K562 (cell line): Measurements from ENCODE around the gene HEBP1. TPM values are rescaled to one million over a fixed set of nuclear protein-coding genes. Genes with fewer than 3 reads are reported as not detected.

Source experiments
- ATAC-seq: fragments of 200-7000 bp; cut with Tn5 transposase; 3 replicates; pipeline ENCODE4 v1.9.1; 2020; ENCODE audit warnings: moderate library complexity
- BruUV-seq: library from RNA; stranded (reverse); fragments of 400-500 nt; replicated peaks from 2 replicates; lab custom pipeline; 2021; lab: Mats Ljungman, UMichigan
- CTCF ChIA-PET: fragments of 300-600 bp; formaldehyde crosslinking; extraction: SDS; loops from one replicate; lab custom pipeline; 2021; ENCODE audit warnings: low intra/inter-chr PET ratio; lab: Yijun Ruan, JAX
- POLR2A ChIA-PET: fragments of 300-600, 350-650 bp; sonication (Branson Sonifier 250); formaldehyde crosslinking; extraction: SDS; loops from one replicate; lab custom pipeline; 2021; ENCODE audit warnings: antibody characterized with exemption, inconsistent platforms; lab: Yijun Ruan, JAX
- DNase-seq, 4 experiments: peaks; one replicate each; pipeline versions ENCODE4 v3.0.0 to v3.0.0-alpha.2; 2011 to 2018; ENCODE audit warnings: low spot score in 3 of 4, mixed read lengths in 3 of 4; ENCODE audit errors: extremely low read depth in 1 of 4
- FAIRE-seq: peaks from 2 replicates; lab custom pipeline; 2011; peaks lifted over from hg19 to GRCh38; lab: Jason Lieb, UNC
- H2AFZ ChIP-seq: 2 replicates; pipeline ENCODE4 v1.6.0; 2011; ENCODE audit warnings: low read depth, low read length, control low read depth, inconsistent platforms
- H3K27ac ChIP-seq: fragments of 200-600 bp; 3 replicates; pipeline ENCODE4 v1.8.0; 2011; ENCODE audit warnings: low read depth, mild to moderate bottlenecking, control low read depth, inconsistent platforms, low read length, moderate library complexity, mixed read lengths; ENCODE audit errors: extremely low read depth
- H3K27me3 ChIP-seq, 2 experiments: fragments of 300-600 bp in 1 of 2; 2 replicates in 1 of 2; 3 replicates in 1 of 2; pipeline versions ENCODE4 v1.6.0 to v1.8.0; 2011; ENCODE audit warnings: inconsistent platforms in 2 of 2, low read length in 2 of 2, mild to moderate bottlenecking in 1 of 2, mixed read lengths in 1 of 2, moderate library complexity in 1 of 2; ENCODE audit not compliant: control insufficient read depth in 2 of 2, insufficient read depth in 2 of 2
- H3K36me3 ChIP-seq: fragments of 300-600 bp; 3 replicates; pipeline ENCODE4 v1.8.0; 2011; ENCODE audit warnings: mild to moderate bottlenecking, low read length, inconsistent platforms; ENCODE audit not compliant: control insufficient read depth, insufficient read depth
- H3K4me1 ChIP-seq, 2 experiments: fragments of 200-600 bp in 1 of 2; replicated peaks in 1 of 2; 2 replicates in 1 of 2; 3 replicates in 1 of 2; pipeline versions ENCODE4 v1.5.1 to v1.8.0; 2011; ENCODE audit warnings: inconsistent platforms in 2 of 2, low read length in 2 of 2, mild to moderate bottlenecking in 1 of 2, mixed read lengths in 1 of 2, moderate library complexity in 1 of 2; ENCODE audit not compliant: control insufficient read depth in 2 of 2, insufficient read depth in 2 of 2
- H3K4me2 ChIP-seq: 2 replicates; pipeline ENCODE4 v1.6.1; 2011; ENCODE audit warnings: low read length, control low read depth, inconsistent platforms, mixed read lengths; ENCODE audit not compliant: insufficient read depth
- H3K4me3 ChIP-seq: fragments of 200-600 bp; sonication (generic), shearing (Covaris generic); 2 replicates; pipeline ENCODE4 v1.5.1; 2016; ENCODE audit warnings: control low read depth, inconsistent platforms
- H3K79me2 ChIP-seq: fragments of 200-600 bp; 3 replicates; pipeline ENCODE4 v1.8.0; 2011; ENCODE audit warnings: low read length, inconsistent platforms; ENCODE audit not compliant: control insufficient read depth, insufficient read depth
- H3K9ac ChIP-seq, 2 experiments: 2 replicates each; pipeline versions ENCODE4 v1.6.0 to v1.6.1; 2011; ENCODE audit warnings: low read depth in 2 of 2, low read length in 2 of 2, control low read depth in 1 of 2, inconsistent platforms in 1 of 2, mild to moderate bottlenecking in 1 of 2, mixed read lengths in 1 of 2; ENCODE audit not compliant: insufficient read depth in 1 of 2
- H3K9me1 ChIP-seq: one replicate; pipeline ENCODE4 v1.6.0; 2011; ENCODE audit warnings: inconsistent platforms, mild to moderate bottlenecking, low read length, moderate library complexity; ENCODE audit not compliant: control insufficient read depth, insufficient read depth
- H3K9me3 ChIP-seq: replicated peaks from 2 replicates; pipeline ENCODE4 v1.5.1; 2011; ENCODE audit warnings: low read depth, low read length, inconsistent platforms; ENCODE audit not compliant: control insufficient read depth, insufficient read depth
- H4K20me1 ChIP-seq: replicated peaks from 2 replicates; pipeline ENCODE4 v1.6.1; 2011; ENCODE audit warnings: low read length, inconsistent platforms, mixed read lengths; ENCODE audit not compliant: control insufficient read depth, insufficient read depth
- ARID2 ChIP-seq: fragments of 450-650 bp; IDR thresholded peaks from 2 replicates; pipeline ENCODE4 v1.6.1; 2017; ENCODE audit warnings: antibody characterized with exemption, mild to moderate bottlenecking
- CGGBP1 ChIP-seq: fragments of 250-450 bp; sonication (Bioruptor Pico); IDR thresholded peaks from 2 replicates; pipeline ENCODE4 v1.9.0; 2021; ENCODE audit warnings: mild to moderate bottlenecking
- ELK3 ChIP-seq: fragments of 450-650 bp; formaldehyde crosslinking; IDR thresholded peaks from 2 replicates; pipeline ENCODE4 v1.4.0; 2020; ENCODE audit warnings: mild to moderate bottlenecking
- ETV1 ChIP-seq: fragments of 450-650 bp; conservative IDR thresholded peaks from 2 replicates; pipeline ENCODE4 v1.6.1; 2016; ENCODE audit warnings: missing genetic modification characterization, control low read depth, low read depth, missing compliant biosample characterization
- FIP1L1 ChIP-seq: fragments of 200-400 bp; formaldehyde crosslinking; IDR thresholded peaks from 2 replicates; pipeline ENCODE4 v1.6.1; 2018; ENCODE audit warnings: mild to moderate bottlenecking, low read depth, low read length; ENCODE audit not compliant: poor library complexity, severe bottlenecking
- HINFP ChIP-seq: fragments of 450-650 bp; conservative IDR thresholded peaks from 2 replicates; pipeline ENCODE4 v1.6.1; 2016; ENCODE audit warnings: missing genetic modification characterization, low read depth, mild to moderate bottlenecking, control low read depth, missing compliant biosample characterization
- JUND ChIP-seq, 2 experiments: IDR thresholded peaks; 2 replicates in 1 of 2; 3 replicates in 1 of 2; pipeline ENCODE4 v1.6.1; 2011; ENCODE audit warnings: borderline replicate concordance in 2 of 2, low read depth in 2 of 2, low read length in 2 of 2, improper control_type of control experiment in 1 of 2, missing biosample characterization in 1 of 2, missing genetic modification characterization in 1 of 2, missing genetic modification reagents in 1 of 2
- MEIS2 ChIP-seq: fragments of 450-650 bp; IDR thresholded peaks from 2 replicates; pipeline ENCODE4 v1.6.1; 2014; ENCODE audit warnings: mild to moderate bottlenecking; ENCODE audit not compliant: partially characterized antibody
- MTF1 ChIP-seq: fragments of 250-450 bp; sonication (Bioruptor Pico); IDR thresholded peaks from 2 replicates; pipeline ENCODE4 v1.9.0; 2021; ENCODE audit warnings: moderate library complexity, mild to moderate bottlenecking, inconsistent platforms, borderline replicate concordance
- NFE2L1 ChIP-seq: fragments of 450-650 bp; IDR thresholded peaks from 2 replicates; pipeline ENCODE4 v1.6.1; 2016; ENCODE audit warnings: missing genetic modification characterization, low read depth, mild to moderate bottlenecking, missing compliant biosample characterization, moderate library complexity, borderline replicate concordance
- OTX1 ChIP-seq: fragments of 450-650 bp; formaldehyde crosslinking; IDR thresholded peaks from 2 replicates; pipeline ENCODE4 v1.4.0; 2022; ENCODE audit warnings: mild to moderate bottlenecking
- PATZ1 ChIP-seq: fragments of 250-450 bp; sonication (Bioruptor Pico); IDR thresholded peaks from 2 replicates; pipeline ENCODE4 v1.5.0; 2020; ENCODE audit warnings: mild to moderate bottlenecking, borderline replicate concordance
- ZC3H11A ChIP-seq: IDR thresholded peaks from 2 replicates; pipeline ENCODE4 v1.6.1; 2012; ENCODE audit warnings: low read depth, low read length, improper control_type of control experiment
- ZNF445 ChIP-seq: fragments of 250-450 bp; sonication (Bioruptor Pico); IDR thresholded peaks from 2 replicates; pipeline ENCODE4 v1.4.0; 2020; ENCODE audit warnings: low read depth, mild to moderate bottlenecking, moderate library complexity
- WGBS: fragments of 100-300 bp; shearing (Covaris generic); methylation state at CpG from one replicate; pipeline ENCODE4 v1.1.6; 2016; ENCODE audit warnings: low coverage, mixed read lengths; ENCODE audit not compliant: insufficient coverage; ENCODE audit errors: missing lambda C conversion rate; 5-methylcytosine and 5-hydroxymethylcytosine counted together
- in situ Hi-C: fragments of 300-500 bp; cut with MboI; formaldehyde crosslinking; loops from 4 replicates; pipeline ENCODE4 v1.15.0; 2018; ENCODE audit warnings: inconsistent platforms, mixed read lengths
- intact Hi-C: fragments of 100-400 bp; cut with micrococcal nuclease; formaldehyde crosslinking; loops from 2 replicates; pipeline ENCODE4 v1.14.2; 2022
- polyA plus RNA-seq, 8 experiments: library from polyadenylated mRNA; depleted of rRNA in 4 of 8; stranded (reverse) in 5 of 8; unstranded in 3 of 8; fragments of >200 nt; fragmentation: Nextera tagmentation in 2 of 8; fragmentation: Illumina TruSeq in 1 of 8; extraction: Ambion mirVana in 2 of 8; extraction: Trizol in 1 of 8; gene quantifications; 2 replicates each; pipeline versions ENCODE4 v1.2.1 to v1.2.3, GENCODE V29; 2011 to 2014; ENCODE audit warnings: inconsistent platforms in 1 of 8, missing spikeins in 1 of 8
- total RNA-seq, 7 experiments: library from RNA; depleted of rRNA in 6 of 7; stranded (reverse); fragments of >200 nt in 6 of 7; fragmentation: Illumina TruSeq in 2 of 7; extraction: Trizol in 2 of 7; gene quantifications; 2 replicates each; pipeline versions ENCODE4 v1.2.1 to v1.2.3, GENCODE V29; 2011 to 2021; ENCODE audit warnings: low replicate concordance in 1 of 7
- TF ChIP-seq, protein P1 (sequence below): sonication (generic); IDR thresholded peaks from 2 replicates; pipeline ENCODE4 v1.6.1; 2016

Gene HEBP1
- total and polyA plus RNA-seq, 9 of the 15 experiments (the other 6 are each of a cell fraction or from before 2014, with no cell fraction given): 1.1 to 10.1 (median 2.4) TPM

GRCh38 chr12:12946686-12947355, 53.2 kb downstream of the HEBP1 start:
- no peaks in the 10 kb centered on the region for H3K9me1 ChIP-seq
- ChIA-PET CTCF (no interaction called here), POLR2A (interaction anchor here (0.7 to 1.5 kb wide), 2 partner anchors 13 to 21 kb away, joined by 3 to 4 read pairs; no protein-coding TSS in a partner anchor)
- no peak overlapping the region for H3K4me2 ChIP-seq
- no peaks in the 10 kb centered on the region for H3K4me1 ChIP-seq
- H4K20me1 ChIP-seq: no peaks in the 10 kb centered on the region
- H3K4me3 ChIP-seq: no peak overlapping the region
- DNase-seq (no peak), FAIRE-seq (no peak), ATAC-seq (no peak)
- WGBS: 58% methylated on average over 6 of the region's 7 CpGs
- no peak overlapping the region for H2AFZ ChIP-seq
- intact Hi-C loops: no loop called here
- no TSS peak for BruUV-seq
- no peaks in the 10 kb centered on the region for H3K79me2 ChIP-seq
- no peaks in the 10 kb centered on the region for H3K9me3 ChIP-seq
- no peaks in the 10 kb centered on the region for H3K27me3 ChIP-seq
- H3K27ac ChIP-seq: no peak overlapping the region
- in situ Hi-C loops: no loop called here
- H3K9ac ChIP-seq: no peak overlapping the region
- H3K36me3 ChIP-seq: peaks cover 9% of the 10 kb centered on the region; the same call in 2 of the 3 replicates
- TF ChIP-seq JUND (IDR thresholded peaks at IDR 0.05; ENCODE audit: borderline replicate concordance, low read depth, low read length) (no peak), JUND (tag; IDR thresholded peaks at IDR 0.05; ENCODE audit: borderline replicate concordance, low read depth, low read length) (no peak), HINFP (no peak), ETV1 (tag) (no peak), CGGBP1 (CRISPR knock-in tag) (no peak), MTF1 (no peak), ZC3H11A (no peak), ARID2 (no peak), FIP1L1 (no peak), NFE2L1 (tag) (no peak), OTX1 (CRISPR knock-in tag) (no peak), PATZ1 (no peak), ELK3 (CRISPR knock-in tag) (no peak), ZNF445 (CRISPR knock-in tag) (no peak), MEIS2 (no peak)
- TF ChIP-seq, protein P1, sequence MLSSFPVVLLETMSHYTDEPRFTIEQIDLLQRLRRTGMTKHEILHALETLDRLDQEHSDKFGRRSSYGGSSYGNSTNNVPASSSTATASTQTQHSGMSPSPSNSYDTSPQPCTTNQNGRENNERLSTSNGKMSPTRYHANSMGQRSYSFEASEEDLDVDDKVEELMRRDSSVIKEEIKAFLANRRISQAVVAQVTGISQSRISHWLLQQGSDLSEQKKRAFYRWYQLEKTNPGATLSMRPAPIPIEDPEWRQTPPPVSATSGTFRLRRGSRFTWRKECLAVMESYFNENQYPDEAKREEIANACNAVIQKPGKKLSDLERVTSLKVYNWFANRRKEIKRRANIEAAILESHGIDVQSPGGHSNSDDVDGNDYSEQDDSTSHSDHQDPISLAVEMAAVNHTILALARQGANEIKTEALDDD: no peak
